Right ventricle myocardium superior (tissue), 1 donor: ENCODE results near the gene ADGRG1. TPM values are rescaled to one million over a fixed set of nuclear protein-coding genes. Genes with fewer than 3 reads are reported as not detected.

ENCODE experiments used
- ATAC-seq: fragments of 200-7000 bp; cut with Tn5 transposase; one replicate; pipeline ENCODE4 v1.9.1; 2020; ENCODE audit warnings: mild to moderate bottlenecking; ENCODE audit not compliant: poor library complexity
- DNase-seq: peaks from one replicate; pipeline ENCODE4 v3.0.0-alpha.2; 2020
- intact Hi-C: fragments of 100-400 bp; cut with DNase I; formaldehyde crosslinking; loops from one replicate; pipeline ENCODE4 v1.11.2; 2022
- total RNA-seq: library from RNA; stranded (reverse); fragmentation: NEBNext Ultra II Directional; extraction: Animal tissue kit (Norgen Biotek cat#: 25700); gene quantifications from one replicate; pipeline ENCODE4 v1.2.1, GENCODE V29; 2021
- donor health status: DM: no; HTN: yes; CAD: no; lungs with severe emphysema.

The ADGRG1 gene
- total RNA-seq, 1 donor from 2014 or later = 23.0 TPM

- DNase-seq = no peak
- no peak for ATAC-seq
- intact Hi-C loops = no loop called here
Measured at GRCh38 chr16:57643147-57643874, 14.9 kb downstream of the ADGRG1 start.

- ATAC-seq = no peak
- intact Hi-C loops = no loop called here
- no peak for DNase-seq
Measured at GRCh38 chr16:57643910-57644309, 15.5 kb downstream of the ADGRG1 start.

DNA sequence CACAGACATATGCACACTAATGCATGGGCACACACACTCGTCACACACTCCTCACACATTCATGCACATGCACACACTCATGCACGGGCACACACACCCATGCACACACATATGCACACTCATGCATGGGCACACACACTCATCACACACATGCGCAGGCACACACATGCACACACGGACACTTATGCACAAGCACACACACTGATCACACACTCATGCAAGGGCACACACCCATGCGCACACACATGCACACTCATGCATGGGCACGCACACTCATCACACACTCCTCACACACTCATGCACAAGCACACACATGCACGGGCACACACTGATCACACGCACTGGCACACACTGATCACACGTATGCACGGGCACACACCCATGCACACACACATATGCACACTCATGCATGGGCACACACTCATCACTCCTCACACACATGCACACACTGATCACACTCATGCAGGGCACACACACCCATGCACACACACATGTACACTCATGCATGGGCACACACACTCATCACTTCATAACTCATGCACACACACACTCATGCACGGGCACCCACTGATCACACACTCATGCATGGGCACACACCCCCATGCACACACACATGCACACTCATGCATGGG, 16.1 kb downstream of the ADGRG1 start:
- DNase-seq = no peak
- intact Hi-C loops = loop anchor here (5.0 kb wide), 1 partner anchor 42 kb away; no protein-coding TSS in a partner anchor

GRCh38 chr16:57645169-57645568, 16.7 kb downstream of the ADGRG1 start:
- intact Hi-C loops = loop anchor here (5.0 kb wide), 1 partner anchor 43 kb away; no protein-coding TSS in a partner anchor
- DNase-seq (no peak), ATAC-seq (no peak)

More for the DNA sequence above, 16.1 kb downstream of the ADGRG1 start:
- ATAC-seq = no peak

DNA sequence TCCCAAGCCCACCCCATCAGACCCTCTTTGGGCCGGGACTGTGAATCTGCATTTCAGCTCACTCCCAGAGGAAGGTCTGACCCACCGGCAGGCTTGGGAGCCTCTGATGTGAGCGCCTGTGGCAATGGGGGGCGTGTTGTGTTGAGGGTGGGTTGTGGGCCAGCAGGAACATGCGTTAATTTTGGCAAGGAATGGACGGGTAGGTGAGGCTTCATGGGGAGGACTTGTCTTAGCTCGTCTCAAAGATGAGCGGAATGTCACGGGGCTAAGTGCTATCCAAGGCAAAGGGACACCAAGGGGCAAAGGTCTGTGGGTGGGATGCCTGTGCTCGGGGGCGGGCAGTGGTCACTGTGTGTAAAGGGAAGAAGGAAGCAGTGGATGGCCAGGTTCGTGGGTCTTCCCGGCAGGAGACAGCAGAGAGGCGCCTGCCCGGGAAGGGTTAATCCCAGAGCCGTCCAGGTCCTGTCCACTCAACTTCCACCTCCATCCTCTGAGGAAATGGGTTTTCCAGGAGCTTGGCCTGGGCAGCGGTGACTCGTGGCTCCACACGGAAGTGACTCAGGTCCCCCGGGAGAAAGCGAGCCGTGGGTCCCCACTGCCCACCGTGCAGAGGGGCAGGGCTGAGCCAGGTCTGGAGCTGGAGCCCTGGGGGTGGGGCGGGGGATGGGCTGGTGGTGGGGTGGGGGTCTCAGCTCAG, 17.4 kb downstream of the ADGRG1 start:
- ATAC-seq = peak; percentile 23
- peak; percentile 77 for DNase-seq
- intact Hi-C loops = loop anchor here (5.0 kb wide), 1 partner anchor 44 kb away; no protein-coding TSS in a partner anchor

DNA sequence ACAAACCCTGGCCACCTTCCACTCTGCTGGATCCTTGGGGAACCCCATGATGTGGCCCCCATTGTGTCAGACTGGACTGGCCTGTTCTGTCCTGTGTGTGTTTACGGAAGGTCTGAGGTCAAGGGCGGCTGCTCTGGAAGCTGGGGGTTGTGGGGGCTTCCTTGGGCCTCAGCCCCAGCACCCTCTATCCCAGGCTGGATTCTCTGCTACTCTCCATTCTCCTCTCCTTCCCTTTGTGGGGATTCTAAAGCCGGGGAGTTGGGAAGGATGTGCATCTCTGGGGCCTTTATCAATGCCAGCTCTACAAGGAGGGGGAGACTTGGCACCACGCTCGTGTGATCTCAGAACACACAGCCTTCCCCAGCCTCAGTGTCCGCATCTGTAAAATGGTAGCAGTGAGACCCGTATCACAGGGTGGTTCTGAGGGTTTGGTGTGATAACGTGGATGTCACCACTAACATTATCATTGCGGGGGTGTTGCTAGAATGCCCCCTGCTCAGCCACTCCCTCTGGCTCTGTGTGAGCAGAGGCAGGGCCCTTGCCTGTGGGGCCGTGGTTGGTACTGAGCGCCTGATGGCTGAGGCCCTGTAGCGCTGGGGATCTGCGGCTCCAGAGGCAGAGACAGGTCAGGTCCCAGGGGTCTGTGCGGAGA, 18.1 kb downstream of the ADGRG1 start:
- DNase-seq = no peak
- intact Hi-C loops = loop anchor here (5.0 kb wide), 1 partner anchor 44 kb away; no protein-coding TSS in a partner anchor
- peak; percentile 13 for ATAC-seq

DNA sequence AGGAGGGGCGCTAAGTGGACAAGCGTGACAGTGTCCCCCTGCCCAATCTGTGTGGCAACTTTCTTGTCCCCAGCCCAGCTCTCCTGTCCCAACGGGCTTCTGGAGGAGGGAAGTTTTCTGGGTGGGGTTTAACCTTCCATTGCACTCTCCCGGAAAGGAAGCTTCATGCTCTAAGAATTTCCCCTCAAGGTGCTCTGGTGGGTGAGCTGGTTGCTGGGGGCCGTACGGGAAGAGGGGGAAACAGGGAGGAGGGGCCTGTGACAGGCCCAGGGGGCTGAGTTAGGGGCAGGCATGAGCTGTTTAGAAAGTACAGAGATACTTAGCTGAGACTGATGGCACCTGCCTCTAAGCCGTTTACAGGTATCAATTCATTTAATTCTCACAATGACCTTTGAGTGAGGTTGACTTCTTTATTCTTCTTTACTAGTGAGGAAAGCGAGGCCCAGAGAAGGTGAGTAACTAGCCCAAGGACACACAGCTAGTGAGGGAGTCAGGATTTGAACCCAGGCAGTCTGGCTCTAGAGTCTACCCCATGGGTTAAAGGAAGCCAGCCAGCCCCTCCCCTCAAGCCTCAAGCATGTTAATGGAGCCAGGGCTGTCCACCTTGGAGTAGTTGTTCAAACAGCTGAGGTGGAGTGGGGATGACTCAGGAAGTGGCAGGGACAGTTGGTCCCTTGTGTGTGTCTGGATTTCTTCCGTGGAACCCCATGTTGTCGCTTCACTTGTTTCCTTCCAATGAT, 18.9 kb downstream of the ADGRG1 start:
- DNase-seq (no peak), ATAC-seq (peak; percentile 4)
- intact Hi-C loops = loop anchor here (5.0 kb wide), 1 partner anchor 45 kb away; no protein-coding TSS in a partner anchor

DNA sequence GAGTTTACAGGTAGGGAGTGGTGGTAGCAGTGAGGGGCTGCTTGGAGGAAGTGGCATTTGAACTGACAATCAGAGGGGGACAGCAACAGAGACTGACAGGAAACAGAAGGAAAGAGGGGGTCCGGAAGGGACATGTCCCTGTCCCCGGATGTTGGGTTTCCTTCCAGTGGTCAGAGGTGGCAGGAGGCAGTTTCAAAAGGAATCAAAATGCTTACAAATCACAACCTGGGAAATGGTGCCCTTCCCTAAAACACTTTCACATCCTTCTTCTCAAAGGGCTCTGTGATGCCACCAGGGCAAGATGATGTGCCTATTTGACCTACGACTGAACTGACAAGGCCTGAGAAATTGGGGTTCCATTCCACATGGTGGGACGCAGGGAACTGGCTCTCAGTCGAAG, 19.7 kb downstream of the ADGRG1 start:
- no peak for ATAC-seq
- intact Hi-C loops = loop anchor here (5.0 kb wide), 1 partner anchor 46 kb away; no protein-coding TSS in a partner anchor
- no peak for DNase-seq

- ATAC-seq (peak; percentile 81), DNase-seq (peak; percentile 85)
- intact Hi-C loops = loop anchor here (5.0 kb wide), 1 partner anchor 47 kb away; no protein-coding TSS in a partner anchor
Measured at GRCh38 chr16:57648581-57649442, 20.4 kb downstream of the ADGRG1 start.

DNA sequence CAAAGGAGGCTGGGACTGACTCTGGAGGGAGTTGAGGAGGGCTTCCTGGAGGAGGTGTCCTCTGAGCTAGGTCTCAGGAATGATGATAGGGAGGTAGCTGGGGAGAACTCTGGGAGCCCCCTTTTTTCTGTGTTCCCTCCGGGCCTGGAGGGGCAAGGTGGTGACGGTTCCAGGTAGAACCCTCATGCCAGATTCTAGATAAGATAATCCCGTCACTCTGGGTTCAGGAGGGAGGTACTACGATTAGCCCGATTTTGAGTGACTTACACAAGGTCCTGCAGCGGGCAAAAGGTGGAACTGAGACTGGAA, 21.0 kb downstream of the ADGRG1 start:
- intact Hi-C loops = loop anchor here (5.0 kb wide), 1 partner anchor 47 kb away; no protein-coding TSS in a partner anchor
- DNase-seq (no peak), ATAC-seq (no peak)

GRCh38 chr16:57649846-57650245, 21.4 kb downstream of the ADGRG1 start:
- ATAC-seq (no peak), DNase-seq (no peak)
- intact Hi-C loops = loop anchor here (5.0 kb wide), 1 partner anchor 48 kb away; no protein-coding TSS in a partner anchor

GRCh38 chr16:57651344-57652333, 23.2 kb downstream of the ADGRG1 start:
- DNase-seq (no peak), ATAC-seq (no peak)
- intact Hi-C loops = no loop called here

GRCh38 chr16:57652695-57653471, 24.5 kb downstream of the ADGRG1 start:
- no peak for DNase-seq
- ATAC-seq = no peak
- intact Hi-C loops = no loop called here

DNA sequence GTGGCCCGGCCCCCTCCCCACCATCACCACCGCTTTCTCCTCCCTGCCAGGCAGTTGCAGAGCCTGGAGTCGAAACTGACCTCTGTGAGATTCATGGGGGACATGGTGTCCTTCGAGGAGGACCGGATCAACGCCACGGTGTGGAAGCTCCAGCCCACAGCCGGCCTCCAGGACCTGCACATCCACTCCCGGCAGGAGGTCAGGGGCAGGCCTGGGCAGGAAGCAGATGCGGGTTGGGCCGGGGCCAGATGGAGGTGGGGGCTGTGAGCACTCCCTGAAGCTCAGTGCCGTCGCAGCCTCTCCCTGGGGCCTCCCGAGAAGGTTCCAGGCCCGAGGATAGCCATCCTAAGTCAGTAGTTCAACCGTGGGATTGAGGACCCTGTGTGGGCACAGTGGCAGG, 25.5 kb downstream of the ADGRG1 start:
- DNase-seq = no peak
- intact Hi-C loops = no loop called here
- no peak for ATAC-seq

DNA sequence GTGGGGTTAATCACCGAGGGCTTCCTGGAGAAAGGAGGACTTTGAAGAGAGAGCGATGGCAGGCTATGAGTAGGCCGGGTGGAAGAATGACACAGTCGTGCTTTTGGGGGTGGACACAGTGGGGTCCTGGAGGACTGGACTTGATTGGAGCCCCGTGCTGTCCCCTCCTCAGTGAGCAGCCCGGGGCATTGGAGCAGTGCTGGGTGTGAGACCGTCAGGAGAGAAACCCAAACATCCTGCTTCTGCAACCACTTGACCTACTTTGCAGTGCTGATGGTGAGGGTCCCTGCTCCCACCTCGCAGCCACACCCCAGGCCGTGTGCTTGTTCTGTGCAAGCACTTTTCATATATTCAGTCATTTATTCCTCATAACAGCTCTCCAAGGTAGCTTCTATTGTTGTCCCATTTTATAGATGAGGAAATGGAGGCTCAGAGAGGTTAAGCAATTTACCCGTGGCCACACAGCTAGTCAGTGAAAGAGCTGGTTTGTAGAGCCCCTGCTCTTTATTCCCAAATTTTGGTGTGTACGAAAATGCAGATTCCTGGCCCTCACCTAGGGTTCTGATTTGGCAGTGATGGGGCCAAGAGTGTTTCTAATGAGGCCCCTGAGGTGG, 28.0 kb downstream of the ADGRG1 start:
- DNase-seq = no peak
- intact Hi-C loops = no loop called here
- ATAC-seq = no peak
